Neutrophil (primary cell): Measurements from ENCODE around the gene SF1.

Experiments used
- H3K27ac ChIP-seq: fragments of 200-600 bp; sonication (generic); 2 replicates; pipeline ENCODE4 v1.5.1; 2016; ENCODE audit warnings: mild to moderate bottlenecking, moderate library complexity
- H3K27me3 ChIP-seq: fragments of 200-600 bp; sonication (generic); 2 replicates; pipeline ENCODE4 v1.6.0; 2016; ENCODE audit warnings: mild to moderate bottlenecking
- H3K36me3 ChIP-seq: fragments of 200-600 bp; sonication (generic); 2 replicates; pipeline ENCODE4 v1.5.1; 2017
- H3K4me1 ChIP-seq, 2 experiments: fragments of 200-600 bp in 1 of 2; sonication (generic) in 1 of 2; 1 replicate in 1 of 2; 2 replicates in 1 of 2; pipeline versions ENCODE4 v1.5.1 to v1.6.1; 2013 to 2016; ENCODE audit warnings: low read depth in 1 of 2, low read length in 1 of 2, mild to moderate bottlenecking in 1 of 2, moderate library complexity in 1 of 2; ENCODE audit not compliant: control insufficient read depth in 1 of 2, insufficient read depth in 1 of 2
- H3K4me3 ChIP-seq, 2 experiments: fragments of 200-600 bp in 1 of 2; sonication (generic) in 1 of 2; 1 replicate in 1 of 2; 2 replicates in 1 of 2; pipeline ENCODE4 v1.5.1; 2013 to 2016; ENCODE audit warnings: low read depth in 1 of 2, low read length in 1 of 2, mild to moderate bottlenecking in 1 of 2, moderate library complexity in 1 of 2
- H3K9me3 ChIP-seq: fragments of 200-600 bp; sonication (generic); 2 replicates; pipeline ENCODE4 v1.5.1; 2016
- TF ChIP-seq, protein P1 (sequence below): fragments of 200-600 bp; sonication (generic); IDR thresholded peaks from 2 replicates; pipeline ENCODE4 v1.5.1; 2016; ENCODE audit warnings: antibody characterized with exemption

Gene SF1

DNA sequence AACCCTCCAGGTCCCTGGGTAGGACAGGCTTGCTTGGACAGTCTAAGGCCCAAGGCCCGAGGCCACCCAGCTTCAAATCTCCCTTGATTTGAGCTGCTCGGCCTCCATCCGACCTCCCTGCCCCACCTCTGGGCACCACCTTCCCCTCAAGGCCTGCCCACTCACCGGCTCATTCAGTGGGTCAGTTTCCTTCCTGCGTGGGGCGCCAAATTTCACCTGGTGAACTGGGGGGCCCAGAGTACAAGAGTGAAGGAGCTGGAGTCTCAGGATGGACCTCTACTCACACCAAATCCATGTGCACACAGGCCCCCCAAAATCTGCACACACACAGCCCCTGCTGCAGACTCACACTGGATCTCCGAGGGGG lies 20.9 kb upstream of the SF1 start:
- Histone ChIP-seq H3K27me3 (no peaks in the 10 kb centered on the region), H3K27ac (peak overlapping the region; percentile 88), H3K4me3 (no peak overlapping the region), H3K4me1 (peaks cover 43 to 52% of the 10 kb centered on the region in 2 experiments), H3K36me3 (peaks cover 65% of the 10 kb centered on the region), H3K9me3 (no peaks in the 10 kb centered on the region)
- TF ChIP-seq, protein P1, sequence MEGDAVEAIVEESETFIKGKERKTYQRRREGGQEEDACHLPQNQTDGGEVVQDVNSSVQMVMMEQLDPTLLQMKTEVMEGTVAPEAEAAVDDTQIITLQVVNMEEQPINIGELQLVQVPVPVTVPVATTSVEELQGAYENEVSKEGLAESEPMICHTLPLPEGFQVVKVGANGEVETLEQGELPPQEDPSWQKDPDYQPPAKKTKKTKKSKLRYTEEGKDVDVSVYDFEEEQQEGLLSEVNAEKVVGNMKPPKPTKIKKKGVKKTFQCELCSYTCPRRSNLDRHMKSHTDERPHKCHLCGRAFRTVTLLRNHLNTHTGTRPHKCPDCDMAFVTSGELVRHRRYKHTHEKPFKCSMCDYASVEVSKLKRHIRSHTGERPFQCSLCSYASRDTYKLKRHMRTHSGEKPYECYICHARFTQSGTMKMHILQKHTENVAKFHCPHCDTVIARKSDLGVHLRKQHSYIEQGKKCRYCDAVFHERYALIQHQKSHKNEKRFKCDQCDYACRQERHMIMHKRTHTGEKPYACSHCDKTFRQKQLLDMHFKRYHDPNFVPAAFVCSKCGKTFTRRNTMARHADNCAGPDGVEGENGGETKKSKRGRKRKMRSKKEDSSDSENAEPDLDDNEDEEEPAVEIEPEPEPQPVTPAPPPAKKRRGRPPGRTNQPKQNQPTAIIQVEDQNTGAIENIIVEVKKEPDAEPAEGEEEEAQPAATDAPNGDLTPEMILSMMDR = no peak

DNA sequence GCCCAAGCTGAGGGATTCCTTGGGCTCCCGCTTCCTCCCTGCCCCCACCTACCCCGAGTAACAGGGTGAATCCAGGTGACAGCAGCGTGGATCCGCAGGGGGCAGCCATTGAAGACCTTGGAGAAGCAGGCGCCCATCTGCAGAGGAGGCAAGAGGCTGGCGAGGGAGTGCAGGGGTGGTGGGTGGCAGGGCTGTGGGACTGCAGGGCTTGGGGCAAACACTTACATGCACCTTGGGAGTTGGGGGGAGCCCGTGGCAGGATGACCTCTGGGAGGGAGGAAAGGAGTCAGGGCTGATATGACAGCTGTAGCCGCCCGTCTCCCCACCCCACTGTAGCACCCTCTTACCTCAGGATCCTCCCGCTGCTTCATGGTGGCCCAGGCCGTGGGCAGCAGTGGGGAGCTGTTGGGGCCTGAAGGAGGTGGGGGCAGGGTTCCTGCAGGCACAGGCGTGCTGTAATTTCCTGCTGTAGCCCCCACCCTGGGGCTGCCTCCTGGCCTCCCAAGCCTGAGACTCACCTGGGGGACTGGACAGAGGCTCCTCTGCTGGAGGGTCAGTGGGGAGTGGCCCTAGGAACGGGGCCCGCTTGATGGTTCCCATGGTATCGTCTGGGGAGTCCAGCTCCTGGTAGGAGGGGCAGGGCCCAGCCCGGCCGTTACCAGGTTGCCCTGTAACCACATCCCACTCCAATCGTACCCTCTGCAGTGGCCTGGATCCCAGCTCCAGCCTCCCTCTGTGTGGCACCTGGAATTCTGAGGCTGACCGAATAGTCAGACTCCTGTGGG lies 18.6 kb upstream of the SF1 start:
- peaks cover 86% of the 10 kb centered on the region for H3K36me3 ChIP-seq

DNA sequence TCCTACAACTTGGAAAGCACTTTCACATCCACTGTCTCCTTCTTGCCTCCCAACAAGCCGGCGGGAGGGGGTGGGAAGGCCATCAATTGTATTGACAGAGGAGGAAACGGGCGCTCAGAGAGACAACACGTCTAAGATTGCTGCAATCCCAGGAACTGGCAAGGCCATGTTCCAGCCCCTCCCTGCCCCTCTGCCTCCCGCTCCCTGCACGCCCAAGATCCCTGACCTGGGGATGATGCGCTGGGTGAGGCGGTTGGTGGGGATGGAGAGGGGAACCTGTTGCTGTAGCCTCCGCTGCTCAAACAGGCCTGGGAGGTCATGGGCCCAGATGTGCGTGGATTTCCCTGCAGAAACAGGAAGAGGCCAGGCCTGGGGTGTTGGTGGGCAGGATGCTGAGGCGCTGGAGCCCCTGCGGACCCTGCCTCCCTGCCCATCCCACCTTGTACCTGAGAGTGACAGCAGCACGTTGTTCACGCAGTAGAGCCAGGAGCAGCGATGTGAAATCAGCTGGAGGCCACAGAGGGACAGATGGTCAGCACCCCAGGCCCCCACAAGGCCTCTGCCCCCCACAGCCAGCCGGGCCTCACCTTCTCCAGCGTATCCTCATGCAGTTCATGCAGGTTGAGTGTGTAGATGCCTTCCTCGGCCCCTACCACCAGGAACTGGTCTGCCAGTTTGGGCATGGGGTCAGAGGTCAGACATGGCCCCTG lies 17.9 kb upstream of the SF1 start:
- Histone ChIP-seq H3K4me1 (peaks cover 19 to 30% of the 10 kb centered on the region in 2 experiments), H3K27ac (peak overlapping the region; percentile 2), H3K9me3 (no peaks in the 10 kb centered on the region), H3K4me3 (no peak overlapping the region), H3K36me3 (peaks cover 92% of the 10 kb centered on the region), H3K27me3 (no peaks in the 10 kb centered on the region)
- TF ChIP-seq, protein P1 = no peak

More for the DNA sequence above, 18.6 kb upstream of the SF1 start:
- TF ChIP-seq, protein P1 = no peak
- Histone ChIP-seq H3K27ac (peak overlapping the region; percentile 2), H3K9me3 (no peaks in the 10 kb centered on the region), H3K4me3 (no peak overlapping the region), H3K4me1 (peaks cover 26 to 38% of the 10 kb centered on the region in 2 experiments), H3K27me3 (no peaks in the 10 kb centered on the region)

DNA sequence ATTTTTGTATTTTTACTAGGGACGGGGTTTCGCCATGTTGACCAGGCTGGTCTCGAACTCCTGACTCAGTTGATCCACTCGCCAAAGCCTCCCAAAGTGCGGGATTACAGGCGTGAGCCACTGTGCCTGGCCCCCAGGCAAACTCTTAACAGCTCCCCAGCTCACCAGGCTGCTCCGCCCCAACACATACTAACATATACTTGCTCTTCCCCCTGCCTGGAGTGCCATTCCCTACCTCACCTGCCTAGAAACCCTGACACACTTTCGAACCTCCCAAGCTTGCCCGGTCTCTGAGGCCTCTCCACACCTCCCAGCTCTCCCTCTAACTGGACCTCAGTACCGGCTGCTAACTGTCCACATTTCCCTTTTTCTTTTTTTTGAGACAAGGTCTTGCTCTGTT lies 16.2 kb upstream of the SF1 start:
- H3K27ac ChIP-seq = no peak overlapping the region
- H3K4me1 ChIP-seq = peaks cover 8 to 15% of the 10 kb centered on the region in 2 experiments
- peaks cover 92% of the 10 kb centered on the region for H3K36me3 ChIP-seq
- TF ChIP-seq, protein P1 = no peak
- H3K4me3 ChIP-seq = no peak overlapping the region
- H3K27me3 ChIP-seq = no peaks in the 10 kb centered on the region
- no peaks in the 10 kb centered on the region for H3K9me3 ChIP-seq

DNA sequence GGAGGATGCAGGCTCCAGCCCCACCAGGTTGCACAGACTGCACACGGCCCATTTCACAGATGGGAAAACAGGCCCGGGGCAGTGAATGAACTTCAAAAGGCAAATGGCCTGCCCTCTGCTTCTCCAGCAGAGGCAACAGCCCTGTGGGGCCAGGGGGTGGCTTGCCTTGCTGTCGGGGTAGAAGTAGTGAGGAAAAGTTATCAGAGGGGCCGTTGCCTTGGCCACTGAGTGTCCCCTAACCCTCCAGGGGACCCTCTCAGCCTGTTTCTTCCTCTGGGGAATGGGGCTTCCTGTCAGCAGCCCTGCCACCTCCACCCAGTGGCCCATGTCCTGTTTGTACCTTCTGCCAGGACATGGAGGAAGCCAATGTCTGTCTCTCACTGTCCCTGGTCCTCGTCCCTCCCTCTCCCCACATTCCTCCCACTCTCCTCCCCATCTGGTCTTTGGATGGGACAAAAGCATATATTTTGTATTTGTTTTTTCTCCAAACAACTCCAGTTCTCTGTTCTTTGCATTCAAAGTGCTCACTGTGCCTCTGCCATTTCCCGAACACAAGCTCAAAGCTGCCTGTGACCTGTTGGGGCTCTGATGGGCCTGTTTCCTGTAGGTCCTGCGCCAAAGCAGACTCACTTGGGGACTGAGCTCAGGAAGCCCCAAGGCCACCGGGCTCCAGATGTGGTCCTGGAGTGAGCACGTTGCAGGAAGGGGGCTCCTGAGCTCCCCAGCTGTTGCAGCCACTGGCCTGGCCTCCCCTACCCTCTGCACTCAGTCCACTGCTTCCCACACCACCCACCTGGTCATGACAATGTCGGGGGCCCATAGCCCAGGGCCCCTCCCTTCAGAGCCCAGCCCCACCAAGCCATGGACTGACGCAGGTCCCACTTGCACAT lies 15.2 kb upstream of the SF1 start:
- peaks cover 92% of the 10 kb centered on the region for H3K36me3 ChIP-seq
- H3K9me3 ChIP-seq = no peaks in the 10 kb centered on the region
- no peak overlapping the region for H3K4me3 ChIP-seq
- peaks cover 8 to 15% of the 10 kb centered on the region in 2 experiments for H3K4me1 ChIP-seq
- H3K27me3 ChIP-seq = no peaks in the 10 kb centered on the region
- no peak overlapping the region for H3K27ac ChIP-seq
- TF ChIP-seq, protein P1 = no peak
